Spinal cord (tissue), 10 donors: ENCODE data around the gene UCK2. TPM values are rescaled to one million over a fixed set of nuclear protein-coding genes. Genes with fewer than 3 reads are reported as not detected.
A peak's percentile ranks its signal among the peaks of the same experiment; 100 is the strongest.
"Not testable (repeated sequence)": the region's sequence is repeated elsewhere in the genome, so short reads cannot be mapped to it uniquely, and the experiment has no call there.

Experiments
- DNase-seq, 6 donors: peaks; one replicate each; pipeline versions ENCODE4 v3.0.0 to v3.0.0-alpha.2; 2013 to 2015; ENCODE audit warnings: low spot score in 6 of 6, low read depth in 4 of 6
- H3K27ac ChIP-seq: one replicate; pipeline ENCODE4 v1.5.1; 2013; ENCODE audit warnings: low read depth, low read length, control low read depth
- H3K27me3 ChIP-seq: one replicate; pipeline ENCODE4 v1.6.1; 2013; ENCODE audit warnings: low read length; ENCODE audit not compliant: control insufficient read depth, insufficient read depth
- H3K36me3 ChIP-seq: one replicate; pipeline ENCODE4 v1.6.1; 2013; ENCODE audit warnings: low read length; ENCODE audit not compliant: control insufficient read depth, insufficient read depth
- H3K4me1 ChIP-seq: one replicate; pipeline ENCODE4 v1.6.1; 2013; ENCODE audit warnings: low read length; ENCODE audit not compliant: control insufficient read depth, insufficient read depth
- H3K4me3 ChIP-seq: one replicate; pipeline ENCODE4 v1.5.1; 2013; ENCODE audit warnings: low read depth, low read length, control low read depth
- H3K9me3 ChIP-seq: one replicate; pipeline ENCODE4 v1.6.1; 2013; ENCODE audit warnings: low read length; ENCODE audit not compliant: control insufficient read depth, insufficient read depth
- WGBS: methylation state at CpG from one replicate; pipeline ENCODE4 v1.1.5; 2013; ENCODE audit warnings: missing lambda C conversion rate; ENCODE audit not compliant: insufficient coverage; 5-methylcytosine and 5-hydroxymethylcytosine counted together
- long read RNA-seq, 4 donors: transcript quantifications; one replicate each; lab custom pipeline, GENCODE V29; 2026
- polyA plus RNA-seq, 2 donors: library from polyadenylated mRNA; unstranded; fragments of 120-200 nt; gene quantifications; one replicate each; pipeline ENCODE4 v1.2.1, GENCODE V29; 2013; ENCODE audit not compliant: insufficient read length in 2 of 2
- total RNA-seq, 2 donors: library from RNA; depleted of rRNA in 1 of 2; stranded (reverse); fragments of 120-200 nt in 1 of 2; fragments of >200 nt in 1 of 2; gene quantifications; one replicate each; pipeline versions ENCODE4 v1.2.3 to v1.2.4, GENCODE V29; 2013 to 2014
- donor health status: healthy.

The UCK2 gene
- total RNA-seq (10 to 100 TPM; 25.6 to 39.5 TPM), polyA plus RNA-seq (10 to 100 TPM; 25.3 to 29.0 TPM)
- long read RNA-seq, donor 1, full-length matches to known transcripts: 11 of 11 reads
- long read RNA-seq, donor 1, partial matches to known transcripts: 0 of 11 reads
- long read RNA-seq, donor 1, other reads (novel, unspliced or antisense): 0 of 11 reads
- long read RNA-seq, donor 2, partial matches to known transcripts: 0 of 4 reads
- long read RNA-seq, donor 2, other reads (novel, unspliced or antisense): 0 of 4 reads
- long read RNA-seq, donor 3, partial matches to known transcripts: 0 of 1 reads
- long read RNA-seq, donor 3, other reads (novel, unspliced or antisense): 0 of 1 reads
- long read RNA-seq, donor 4, full-length matches to known transcripts: 15 of 15 reads
- long read RNA-seq, donor 4, partial matches to known transcripts: 0 of 15 reads
- long read RNA-seq, donor 4, other reads (novel, unspliced or antisense): 0 of 15 reads

GRCh38 chr1:165827268-165828102 is at the start of gene UCK2:
UCK2 (plus strand) TSS chr1:165827614; CDS start chr1:165827834, 220 bp downstream.
- under 1% methylated on average over 90 of the region's 94 CpGs for WGBS
- H3K27ac ChIP-seq: peak within 1 kb of the TSS; percentile 88
- H3K4me3 ChIP-seq: peak within 1 kb of the TSS; percentile 66
- peak; percentile 54 to 92 (median 66) for DNase-seq
- no peaks in the 10 kb centered on the region for H3K9me3 ChIP-seq
- H3K36me3 ChIP-seq: no peaks in the 10 kb centered on the region
- no peaks in the 10 kb centered on the region for H3K27me3 ChIP-seq
- H3K4me1 ChIP-seq: peaks cover 13% of the 10 kb centered on the region

DNA sequence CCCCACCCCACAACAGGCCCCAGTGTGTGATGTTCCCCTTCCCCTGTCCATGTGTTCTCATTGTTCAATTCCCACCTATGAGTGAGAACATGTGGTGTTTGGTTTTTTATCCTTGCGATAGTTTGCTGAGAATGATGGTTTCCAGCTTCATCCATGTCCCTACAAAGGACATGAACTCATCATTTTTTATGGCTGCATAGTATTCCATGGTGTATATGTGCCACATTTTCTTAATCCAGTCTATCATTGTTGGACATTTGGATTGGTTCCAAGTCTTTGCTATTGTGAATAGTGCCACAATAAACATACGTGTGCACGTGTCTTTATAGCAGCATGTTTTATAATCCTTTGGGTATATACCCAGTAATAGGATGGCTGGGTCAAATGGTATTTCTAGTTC is 49.2 kb upstream of the UCK2 start:
- WGBS: no CpG with 5 or more reads among the region's 3 CpGs

GRCh38 chr1:165783519-165783918 is 43.9 kb upstream of the UCK2 start:
- H3K9me3 ChIP-seq, H3K27ac ChIP-seq, H3K27me3 ChIP-seq, H3K4me1 ChIP-seq, H3K36me3 ChIP-seq, DNase-seq, H3K4me3 ChIP-seq: not testable (repeated sequence)
- WGBS: 86% methylated on average over 7 of the region's 11 CpGs

More for the DNA sequence above, 49.2 kb upstream of the UCK2 start:
- not testable (repeated sequence) for H3K27me3 ChIP-seq, H3K9me3 ChIP-seq, DNase-seq, H3K27ac ChIP-seq, H3K4me3 ChIP-seq, H3K36me3 ChIP-seq, H3K4me1 ChIP-seq

- no peak for DNase-seq
- Histone ChIP-seq H3K27ac (no peak overlapping the region), H3K36me3 (no peaks in the 10 kb centered on the region), H3K4me1 (no peaks in the 10 kb centered on the region), H3K4me3 (no peak overlapping the region), H3K27me3 (no peaks in the 10 kb centered on the region), H3K9me3 (no peaks in the 10 kb centered on the region)
- 100% methylated on average over 1 of the region's 1 CpG for WGBS
These were observed 39.7 kb upstream of the UCK2 start for GRCh38 chr1:165787741-165788140.

- H3K27ac ChIP-seq: no peak overlapping the region
- no peaks in the 10 kb centered on the region for H3K36me3 ChIP-seq
- H3K4me1 ChIP-seq: no peaks in the 10 kb centered on the region
- H3K9me3 ChIP-seq: peaks cover under 1% of the 10 kb centered on the region
- no CpG with 5 or more reads among the region's 2 CpGs for WGBS
- H3K27me3 ChIP-seq: no peaks in the 10 kb centered on the region
- peak in 1 of 6 donors; percentile 2 for DNase-seq
- H3K4me3 ChIP-seq: no peak overlapping the region
These were observed 33.5 kb upstream of the UCK2 start for GRCh38 chr1:165793951-165794350.

- Histone ChIP-seq H3K27ac (no peak overlapping the region), H3K9me3 (peaks cover 2% of the 10 kb centered on the region), H3K4me1 (no peaks in the 10 kb centered on the region), H3K27me3 (no peaks in the 10 kb centered on the region), H3K36me3 (no peaks in the 10 kb centered on the region), H3K4me3 (no peak overlapping the region)
- 65% methylated on average over 2 of the region's 2 CpGs for WGBS
- no peak for DNase-seq
These were observed 31.5 kb upstream of the UCK2 start for GRCh38 chr1:165795894-165796293.

GRCh38 chr1:165799387-165799786 is 28.0 kb upstream of the UCK2 start:
- Histone ChIP-seq H3K9me3 (peaks cover 2% of the 10 kb centered on the region), H3K36me3 (no peaks in the 10 kb centered on the region), H3K4me1 (no peaks in the 10 kb centered on the region), H3K4me3 (no peak overlapping the region), H3K27ac (no peak overlapping the region), H3K27me3 (no peaks in the 10 kb centered on the region)
- no peak for DNase-seq

DNA sequence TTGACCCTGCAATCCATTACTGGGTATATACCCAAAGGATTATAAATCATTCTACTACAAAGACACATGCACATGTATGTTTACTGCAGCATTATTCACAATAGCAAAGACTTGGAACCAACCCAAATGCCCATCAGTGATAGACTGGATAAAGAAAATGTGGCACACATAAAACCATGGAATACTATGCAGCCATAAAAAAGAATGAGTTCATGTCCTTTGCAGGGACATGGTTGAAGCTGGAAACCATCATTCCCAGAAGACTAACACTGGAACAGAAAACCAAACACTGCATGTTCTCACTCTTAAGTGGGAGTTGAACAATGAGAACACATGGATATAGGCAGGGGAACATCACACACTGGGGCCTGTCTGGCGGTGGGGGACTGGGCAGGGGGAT is 22.9 kb upstream of the UCK2 start:
- not testable (repeated sequence) for H3K27ac ChIP-seq, H3K4me1 ChIP-seq, H3K9me3 ChIP-seq, DNase-seq, H3K27me3 ChIP-seq, H3K4me3 ChIP-seq, H3K36me3 ChIP-seq
- WGBS: no CpG with 5 or more reads among the region's 1 CpG

GRCh38 chr1:165807613-165808012 is 19.8 kb upstream of the UCK2 start:
- H3K4me3 ChIP-seq: no peak overlapping the region
- DNase-seq: no peak
- no peaks in the 10 kb centered on the region for H3K4me1 ChIP-seq
- H3K9me3 ChIP-seq: no peaks in the 10 kb centered on the region
- H3K36me3 ChIP-seq: no peaks in the 10 kb centered on the region
- H3K27me3 ChIP-seq: no peaks in the 10 kb centered on the region
- no peak overlapping the region for H3K27ac ChIP-seq
